HUES48 (cell line): Measurements from ENCODE around the gene MRLN.
"Not testable (repeated sequence)": the region's sequence is repeated elsewhere in the genome, so short reads cannot be mapped to it uniquely, and the experiment has no call there.

Experiments used
- H3K27ac ChIP-seq: one replicate; pipeline ENCODE4 v1.7.0; 2013; ENCODE audit warnings: low read depth, low read length, inconsistent platforms
- H3K27me3 ChIP-seq: 2 replicates; pipeline ENCODE4 v1.6.1; 2013; ENCODE audit warnings: mild to moderate bottlenecking, low read length; ENCODE audit not compliant: control insufficient read depth, insufficient read depth
- H3K36me3 ChIP-seq: 2 replicates; pipeline ENCODE4 v1.6.1; 2013; ENCODE audit warnings: low read length; ENCODE audit not compliant: control insufficient read depth, insufficient read depth
- H3K4me1 ChIP-seq: 2 replicates; pipeline ENCODE4 v1.6.1; 2013; ENCODE audit warnings: mild to moderate bottlenecking, low read length; ENCODE audit not compliant: control insufficient read depth, insufficient read depth
- H3K4me3 ChIP-seq: 2 replicates; pipeline ENCODE4 v1.5.1; 2013; ENCODE audit warnings: mild to moderate bottlenecking, low read depth, low read length
- H3K9ac ChIP-seq: 2 replicates; pipeline ENCODE4 v1.6.1; 2013; ENCODE audit warnings: mild to moderate bottlenecking, low read depth, low read length, moderate library complexity
- H3K9me3 ChIP-seq: 2 replicates; pipeline ENCODE4 v1.6.1; 2013; ENCODE audit warnings: low read length; ENCODE audit not compliant: control insufficient read depth, insufficient read depth

MRLN gene

DNA sequence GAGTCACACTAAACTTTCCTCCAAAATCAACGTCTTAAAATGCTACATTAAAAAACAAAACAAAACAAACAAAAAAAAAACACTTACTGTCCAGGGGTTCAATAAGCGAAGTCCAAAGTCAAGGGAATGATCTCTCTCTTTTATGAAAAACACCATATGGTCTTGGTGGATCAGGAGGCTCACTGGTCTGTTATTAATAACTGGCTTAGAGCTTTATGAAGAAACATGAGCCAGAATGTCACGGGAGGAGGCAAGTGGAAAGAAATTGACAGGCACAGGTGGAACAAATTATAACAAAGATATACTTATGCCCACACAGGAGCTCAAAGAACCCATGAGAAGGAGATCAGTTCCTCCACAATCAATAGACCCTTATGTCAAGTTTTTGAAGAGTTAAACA, at the start of gene MRLN:
Gene MRLN (minus strand): TSS at position 189 of the 400 bp plus-strand sequence.
- Histone ChIP-seq H3K27me3 (no peaks in the 10 kb centered on the region), H3K4me3 (no peak within 1 kb of the TSS), H3K36me3 (no peaks in the 10 kb centered on the region), H3K27ac (no peak within 1 kb of the TSS), H3K4me1 (peaks cover 4% of the 10 kb centered on the region; the same call in 1 of the 2 replicates), H3K9me3 (no peaks in the 10 kb centered on the region), H3K9ac (no peak within 1 kb of the TSS)

DNA sequence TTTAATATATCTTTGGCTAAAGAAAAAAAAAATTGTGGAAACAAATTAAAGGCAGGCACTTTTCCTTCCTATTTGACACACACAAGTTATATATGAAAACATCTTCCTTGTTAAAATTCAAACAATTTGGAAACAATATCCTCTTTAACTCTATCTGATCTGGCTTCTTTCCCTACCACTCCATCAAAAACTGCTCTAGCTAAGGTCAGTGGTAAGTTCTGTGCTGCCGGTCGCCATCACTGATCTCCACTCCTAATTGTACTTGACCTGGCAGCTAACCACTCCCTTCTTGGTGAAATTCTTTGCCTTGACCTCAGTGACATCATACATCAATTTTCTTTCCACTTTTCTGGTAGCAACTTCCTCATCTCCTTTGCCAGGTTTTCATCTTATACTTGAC, 47.9 kb upstream of the MRLN start:
- H3K27ac ChIP-seq: no peak overlapping the region
- peaks cover 82% of the 10 kb centered on the region for H3K36me3 ChIP-seq
- H3K9ac ChIP-seq: no peak overlapping the region
- no peaks in the 10 kb centered on the region for H3K9me3 ChIP-seq
- no peaks in the 10 kb centered on the region for H3K27me3 ChIP-seq
- H3K4me1 ChIP-seq: peaks cover 8% of the 10 kb centered on the region; the same call in 1 of the 2 replicates
- no peak overlapping the region for H3K4me3 ChIP-seq

DNA sequence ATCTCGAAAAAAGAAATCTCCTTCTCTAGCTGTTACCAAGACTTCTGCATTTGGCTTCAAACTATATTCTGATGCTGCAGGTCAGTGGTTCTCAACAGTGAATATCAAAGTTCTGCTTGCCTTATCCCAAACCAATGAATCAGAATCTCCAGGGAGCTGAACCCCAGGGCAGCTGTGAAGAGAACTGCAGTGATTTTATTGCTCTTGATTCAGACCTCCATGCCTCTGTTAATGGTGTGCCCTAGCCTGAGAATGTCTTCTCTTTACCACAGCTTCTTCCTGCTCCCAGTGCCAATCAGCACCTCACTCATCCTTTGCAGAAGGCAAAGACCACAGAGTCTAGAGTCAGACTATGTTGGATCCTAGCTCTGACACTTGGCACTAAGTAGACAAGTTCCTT, 46.2 kb upstream of the MRLN start:
- peaks cover 74% of the 10 kb centered on the region for H3K36me3 ChIP-seq
- H3K4me1 ChIP-seq: peaks cover 8% of the 10 kb centered on the region; the same call in 1 of the 2 replicates
- H3K27ac ChIP-seq: no peak overlapping the region
- H3K4me3 ChIP-seq: no peak overlapping the region
- H3K27me3 ChIP-seq: no peaks in the 10 kb centered on the region
- no peak overlapping the region for H3K9ac ChIP-seq
- H3K9me3 ChIP-seq: no peaks in the 10 kb centered on the region

DNA sequence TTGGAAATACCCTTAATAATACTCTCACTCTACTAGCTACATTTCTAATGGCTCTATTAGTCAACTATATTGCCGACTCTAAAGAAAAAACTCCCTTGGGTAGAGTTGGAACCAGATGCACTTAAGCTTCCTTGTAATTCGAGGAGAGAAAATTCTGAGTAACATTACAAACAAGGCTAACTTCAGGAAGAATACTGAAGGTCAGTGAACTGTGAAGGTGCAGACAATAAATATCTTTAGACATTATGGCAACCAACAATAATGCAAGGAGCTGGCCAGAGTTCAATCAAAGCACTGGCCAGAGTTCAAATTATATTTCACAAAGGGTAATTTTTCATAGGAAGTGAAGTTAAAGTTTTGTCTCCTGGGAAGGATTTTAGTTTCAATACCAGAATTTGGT, 40.7 kb upstream of the MRLN start:
- H3K4me3 ChIP-seq: no peak overlapping the region
- 0 out of 2 replicates have a peak, but pooled peaks cover 3% of the 10 kb centered on the region for H3K4me1 ChIP-seq
- no peak overlapping the region for H3K9ac ChIP-seq
- H3K27ac ChIP-seq: no peak overlapping the region
- H3K9me3 ChIP-seq: no peaks in the 10 kb centered on the region
- peaks cover 68% of the 10 kb centered on the region for H3K36me3 ChIP-seq
- no peaks in the 10 kb centered on the region for H3K27me3 ChIP-seq

DNA sequence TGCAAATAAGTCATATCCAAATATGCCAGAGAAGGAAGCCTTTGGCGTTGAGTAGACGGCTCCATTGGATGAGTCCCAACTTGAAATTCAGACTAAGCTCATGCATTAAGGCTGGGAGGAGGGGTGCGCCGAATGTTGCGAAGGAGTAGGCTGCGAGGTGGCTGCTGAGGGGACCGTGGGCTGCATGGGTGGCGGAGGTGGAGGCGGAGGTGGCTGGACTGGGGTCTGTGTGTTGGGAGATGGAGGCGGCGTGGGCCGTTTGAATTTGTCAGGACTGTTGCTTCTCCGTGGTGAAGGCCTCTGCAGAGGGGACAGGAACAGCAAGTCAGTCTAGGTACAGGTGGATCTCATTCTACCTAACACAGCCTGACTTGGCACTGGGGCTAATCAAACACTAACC, 39.6 kb upstream of the MRLN start:
- no peak overlapping the region for H3K4me3 ChIP-seq
- H3K36me3 ChIP-seq: peaks cover 60% of the 10 kb centered on the region
- H3K27ac ChIP-seq: no peak overlapping the region
- H3K9me3 ChIP-seq: no peaks in the 10 kb centered on the region
- no peaks in the 10 kb centered on the region for H3K27me3 ChIP-seq
- 0 out of 2 replicates have a peak, but pooled peaks cover 3% of the 10 kb centered on the region for H3K4me1 ChIP-seq
- H3K9ac ChIP-seq: no peak overlapping the region

DNA sequence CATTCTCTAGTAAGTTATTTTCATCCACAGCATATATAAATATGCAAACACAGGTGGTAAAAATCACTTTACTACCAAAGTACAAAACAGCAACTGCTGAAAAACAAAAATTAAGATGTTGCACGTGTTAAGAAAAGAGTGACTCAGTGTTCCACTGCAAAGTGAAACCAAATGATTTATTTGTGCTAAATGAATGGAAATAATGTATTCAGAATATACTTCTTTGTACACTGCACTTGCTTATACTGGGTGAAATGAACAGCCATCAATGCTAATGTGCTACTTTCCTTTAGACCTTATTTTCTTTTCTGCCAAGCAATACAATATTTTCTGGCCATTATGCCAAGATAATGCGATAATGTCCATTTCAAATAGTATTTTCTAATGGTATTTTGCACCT, 38.3 kb upstream of the MRLN start:
- H3K9me3 ChIP-seq: no peaks in the 10 kb centered on the region
- H3K36me3 ChIP-seq: peaks cover 49% of the 10 kb centered on the region
- H3K9ac ChIP-seq: no peak overlapping the region
- H3K27me3 ChIP-seq: no peaks in the 10 kb centered on the region
- 0 out of 2 replicates have a peak, but pooled peaks cover 3% of the 10 kb centered on the region for H3K4me1 ChIP-seq
- no peak overlapping the region for H3K27ac ChIP-seq
- no peak overlapping the region for H3K4me3 ChIP-seq

DNA sequence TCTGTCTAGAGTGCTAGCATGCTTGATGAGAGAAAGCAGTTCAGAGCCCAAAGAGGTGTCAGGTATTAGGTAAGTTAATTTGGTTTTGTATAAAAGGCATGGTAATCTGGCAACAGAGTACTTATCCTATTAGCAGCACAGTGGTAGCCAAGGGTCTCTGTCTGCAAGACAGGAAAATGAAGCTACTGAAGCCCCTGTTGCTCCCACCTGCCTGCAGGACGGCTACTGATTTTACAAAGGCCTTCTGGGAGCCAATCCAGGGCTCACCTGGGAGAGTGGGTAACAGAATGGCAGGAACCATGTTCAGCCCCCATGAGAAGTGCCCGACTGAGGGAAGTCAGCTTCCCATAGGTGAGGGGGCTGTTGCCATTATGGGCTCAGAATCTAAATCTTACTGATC, 36.8 kb upstream of the MRLN start:
- not testable (repeated sequence) for H3K27ac ChIP-seq, H3K4me1 ChIP-seq, H3K4me3 ChIP-seq, H3K27me3 ChIP-seq, H3K9ac ChIP-seq, H3K9me3 ChIP-seq
- peaks cover 48% of the 10 kb centered on the region for H3K36me3 ChIP-seq

DNA sequence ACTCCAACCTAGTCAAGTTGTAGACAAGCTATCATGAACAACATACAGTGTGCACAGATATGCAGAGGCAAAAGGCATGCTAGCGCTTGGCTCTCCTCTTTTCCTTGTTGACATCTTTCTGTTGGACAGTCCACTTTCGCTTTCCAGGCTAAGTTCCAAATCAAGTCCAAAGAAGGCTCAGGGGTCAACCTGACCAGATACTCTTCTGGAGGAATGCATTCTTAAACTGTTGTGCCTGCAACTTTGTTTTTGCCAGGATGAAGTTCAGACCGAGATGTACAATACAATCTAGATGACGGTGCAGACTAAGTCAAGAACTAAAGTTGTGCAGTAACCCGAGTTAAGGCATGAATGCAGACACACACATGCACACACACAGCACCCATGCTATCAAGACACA, 35.7 kb upstream of the MRLN start:
- peaks cover 36% of the 10 kb centered on the region for H3K36me3 ChIP-seq
- not testable (repeated sequence) for H3K27ac ChIP-seq, H3K4me1 ChIP-seq, H3K9me3 ChIP-seq, H3K4me3 ChIP-seq, H3K9ac ChIP-seq, H3K27me3 ChIP-seq

DNA sequence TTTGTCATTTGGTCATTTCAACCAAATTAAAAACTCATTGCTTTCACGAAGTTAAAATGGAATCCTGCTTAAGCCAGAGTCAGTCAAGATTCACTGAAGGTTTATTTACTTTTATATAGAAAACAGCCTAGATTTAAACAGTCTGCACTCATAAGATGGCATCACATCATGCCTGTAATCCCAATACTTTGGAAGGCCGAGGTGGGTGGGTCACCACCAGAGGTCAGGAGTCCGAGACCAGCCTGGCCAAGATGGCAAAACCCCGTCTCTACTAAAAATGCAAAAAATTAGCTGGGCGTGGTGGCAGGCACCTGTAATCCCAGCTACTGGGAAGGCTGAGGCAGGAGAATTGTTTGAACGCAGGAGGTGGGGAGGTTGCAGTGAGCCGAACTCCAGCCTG, 33.8 kb upstream of the MRLN start:
- not testable (repeated sequence) for H3K9ac ChIP-seq, H3K4me3 ChIP-seq, H3K9me3 ChIP-seq, H3K27ac ChIP-seq, H3K27me3 ChIP-seq, H3K4me1 ChIP-seq
- H3K36me3 ChIP-seq: peaks cover 18% of the 10 kb centered on the region

DNA sequence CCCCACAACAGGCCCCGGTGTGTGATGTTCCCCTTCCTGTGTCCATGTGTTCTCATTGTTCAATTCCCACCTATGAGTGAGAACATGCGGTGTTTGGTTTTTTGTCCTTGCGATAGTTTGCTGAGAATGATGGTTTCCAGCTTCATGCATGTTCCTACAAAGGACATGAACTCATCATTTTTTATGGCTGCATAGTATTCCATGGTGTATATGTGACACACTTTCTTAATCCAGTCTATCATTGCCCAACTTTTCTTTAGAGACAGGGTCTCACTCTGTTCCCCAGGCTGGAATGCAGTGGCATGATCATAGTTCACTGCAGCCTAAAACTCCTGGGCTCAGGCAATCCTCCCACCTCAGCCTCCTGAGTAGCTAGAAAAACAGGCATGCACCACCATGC, 32.2 kb upstream of the MRLN start:
- not testable (repeated sequence) for H3K9me3 ChIP-seq, H3K4me3 ChIP-seq, H3K27ac ChIP-seq, H3K36me3 ChIP-seq, H3K27me3 ChIP-seq, H3K4me1 ChIP-seq, H3K9ac ChIP-seq

DNA sequence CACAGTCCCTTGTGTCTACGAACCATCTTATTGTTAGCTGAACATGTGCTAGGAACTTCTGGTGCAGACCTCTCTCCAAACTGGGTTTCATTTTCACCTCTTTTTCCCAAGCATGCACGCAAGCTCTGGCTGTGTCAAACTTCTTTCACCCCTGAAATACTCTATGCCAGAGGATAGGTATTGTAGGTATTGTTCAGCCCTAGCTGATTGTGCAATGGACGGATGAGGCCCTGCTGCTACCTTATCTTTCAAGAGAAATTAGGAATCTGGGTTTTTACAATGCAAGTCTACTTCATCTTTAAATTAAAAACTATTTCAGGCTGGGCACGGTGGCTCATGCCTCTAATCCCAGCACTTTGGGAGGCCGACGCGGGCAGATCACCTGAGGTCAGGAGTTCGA, 28.3 kb upstream of the MRLN start:
- no peak overlapping the region for H3K9ac ChIP-seq
- H3K9me3 ChIP-seq: no peaks in the 10 kb centered on the region; the same call in 1 of the 2 replicates
- H3K27ac ChIP-seq: no peak overlapping the region
- no peaks in the 10 kb centered on the region for H3K4me1 ChIP-seq
- no peaks in the 10 kb centered on the region for H3K36me3 ChIP-seq
- H3K27me3 ChIP-seq: no peaks in the 10 kb centered on the region
- H3K4me3 ChIP-seq: no peak overlapping the region
